RWPE1 (cell line): Measurements from ENCODE around the gene KTN1.

Experiments
- CTCF ChIA-PET: fragments of 350-600 bp; sonication (Branson Sonifier 250); formaldehyde crosslinking; extraction: SDS; loops from one replicate; lab custom pipeline; 2021; lab: Yijun Ruan, JAX
- POLR2A ChIA-PET: fragments of 400-600 bp; formaldehyde crosslinking; extraction: SDS; loops from one replicate; lab custom pipeline; 2020; ENCODE audit warnings: antibody characterized with exemption; ENCODE audit not compliant: low non-redundant PET; lab: Yijun Ruan, JAX
- DNase-seq: peaks from one replicate; pipeline ENCODE4 v3.0.0; 2012; ENCODE audit warnings: low spot score
- H3K27ac ChIP-seq: fragments of 450-650 bp; 2 replicates; pipeline ENCODE4 v1.5.1; 2017
- TF ChIP-seq, protein P1 (sequence below): fragments of 450-650 bp; conservative IDR thresholded peaks from 2 replicates; pipeline ENCODE4 v1.5.1; 2017; ENCODE audit warnings: low read depth, mild to moderate bottlenecking

The KTN1 gene

DNA sequence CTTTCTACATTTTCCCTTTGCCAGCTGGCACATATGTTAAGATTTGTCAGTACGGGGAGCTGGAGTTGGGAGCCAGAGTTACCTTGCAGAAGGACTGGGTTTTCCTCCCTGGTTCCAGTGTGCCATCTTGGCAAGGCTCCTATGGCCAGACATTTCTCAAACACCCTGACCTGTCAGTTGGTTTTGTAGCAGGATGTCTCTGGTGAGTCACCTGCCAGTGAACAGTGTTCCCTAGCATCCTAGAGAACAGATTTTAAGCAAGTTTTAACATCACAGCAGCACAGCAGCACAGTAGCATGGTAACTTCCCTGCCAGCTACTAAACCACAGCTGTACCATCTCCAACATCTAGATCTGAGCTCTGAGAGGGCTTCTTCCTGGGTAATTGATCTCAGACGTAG, 26.2 kb upstream of the KTN1 start:
- peak overlapping the region; percentile 52; the same call in 1 of the 2 replicates for H3K27ac ChIP-seq
- TF ChIP-seq, protein P1, sequence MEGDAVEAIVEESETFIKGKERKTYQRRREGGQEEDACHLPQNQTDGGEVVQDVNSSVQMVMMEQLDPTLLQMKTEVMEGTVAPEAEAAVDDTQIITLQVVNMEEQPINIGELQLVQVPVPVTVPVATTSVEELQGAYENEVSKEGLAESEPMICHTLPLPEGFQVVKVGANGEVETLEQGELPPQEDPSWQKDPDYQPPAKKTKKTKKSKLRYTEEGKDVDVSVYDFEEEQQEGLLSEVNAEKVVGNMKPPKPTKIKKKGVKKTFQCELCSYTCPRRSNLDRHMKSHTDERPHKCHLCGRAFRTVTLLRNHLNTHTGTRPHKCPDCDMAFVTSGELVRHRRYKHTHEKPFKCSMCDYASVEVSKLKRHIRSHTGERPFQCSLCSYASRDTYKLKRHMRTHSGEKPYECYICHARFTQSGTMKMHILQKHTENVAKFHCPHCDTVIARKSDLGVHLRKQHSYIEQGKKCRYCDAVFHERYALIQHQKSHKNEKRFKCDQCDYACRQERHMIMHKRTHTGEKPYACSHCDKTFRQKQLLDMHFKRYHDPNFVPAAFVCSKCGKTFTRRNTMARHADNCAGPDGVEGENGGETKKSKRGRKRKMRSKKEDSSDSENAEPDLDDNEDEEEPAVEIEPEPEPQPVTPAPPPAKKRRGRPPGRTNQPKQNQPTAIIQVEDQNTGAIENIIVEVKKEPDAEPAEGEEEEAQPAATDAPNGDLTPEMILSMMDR: no peak
- ChIA-PET CTCF (interaction anchor here (0.6 kb wide), 1 partner anchor 11 kb away, joined by 3 read pairs; no protein-coding TSS in a partner anchor), POLR2A (no interaction called here)
- DNase-seq: no peak

DNA sequence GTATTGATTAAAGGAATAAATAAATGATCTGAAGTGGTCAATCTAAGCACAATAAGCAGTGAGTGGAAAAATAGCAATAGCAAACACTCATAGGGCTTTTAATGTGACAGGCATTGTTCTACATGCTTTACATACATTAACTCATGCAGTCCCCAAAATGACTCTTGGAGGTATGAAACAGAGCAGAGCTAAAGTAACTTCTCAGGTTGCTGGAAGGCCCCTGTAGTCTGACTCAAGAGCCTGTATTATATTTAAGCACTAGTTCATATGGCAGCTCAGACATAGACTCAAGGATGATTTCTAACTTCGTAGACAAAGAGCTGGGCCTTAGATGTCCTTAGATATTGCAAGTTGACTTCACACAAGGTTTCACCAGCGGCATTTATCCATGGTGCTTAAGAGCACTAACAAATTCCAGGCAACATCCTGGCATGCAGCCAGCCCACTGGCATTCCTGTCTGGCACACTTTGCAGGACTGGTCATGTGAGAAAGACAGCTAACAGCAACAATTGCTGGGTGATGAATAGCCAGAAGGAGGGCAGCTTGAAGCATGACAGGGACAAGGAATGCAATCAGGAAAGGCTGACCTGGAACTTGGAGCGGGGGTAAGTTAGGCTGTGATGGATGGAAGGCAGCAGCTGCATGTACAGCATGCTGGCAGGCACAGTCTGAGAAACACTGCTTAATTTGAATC, 22.9 kb upstream of the KTN1 start:
- DNase-seq: peak; percentile 91
- POLR2A ChIA-PET: no interaction called here
- peak overlapping the region; percentile 78 for H3K27ac ChIP-seq
- TF ChIP-seq, protein P1: no peak
- CTCF ChIA-PET: interaction anchor here (0.7 kb wide), 2 partner anchors 14 to 117 kb away, joined by 3 to 4 read pairs; partner anchors contain the start of gene TBPL2

DNA sequence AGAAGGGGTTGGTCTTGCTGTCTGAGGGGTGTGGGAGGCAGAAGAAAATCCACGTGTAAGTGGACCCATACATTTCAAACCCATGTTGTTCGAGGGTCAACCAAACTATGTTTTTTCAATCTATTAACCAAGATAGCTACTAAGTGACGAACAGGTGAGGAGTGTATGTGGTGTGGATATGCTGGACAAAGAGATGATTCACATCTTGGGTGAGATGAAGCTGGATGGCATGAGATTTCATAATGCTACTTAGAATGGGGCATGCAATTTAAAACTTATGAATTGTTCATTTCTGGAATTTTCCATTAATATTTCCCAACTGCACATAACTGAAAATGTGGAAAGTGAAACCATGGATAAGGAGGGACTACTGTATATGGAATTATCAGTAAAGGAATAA, 17.9 kb upstream of the KTN1 start:
- POLR2A ChIA-PET: no interaction called here
- no peak for DNase-seq
- CTCF ChIA-PET: no interaction called here
- H3K27ac ChIP-seq: no peak overlapping the region
- TF ChIP-seq, protein P1: no peak

DNA sequence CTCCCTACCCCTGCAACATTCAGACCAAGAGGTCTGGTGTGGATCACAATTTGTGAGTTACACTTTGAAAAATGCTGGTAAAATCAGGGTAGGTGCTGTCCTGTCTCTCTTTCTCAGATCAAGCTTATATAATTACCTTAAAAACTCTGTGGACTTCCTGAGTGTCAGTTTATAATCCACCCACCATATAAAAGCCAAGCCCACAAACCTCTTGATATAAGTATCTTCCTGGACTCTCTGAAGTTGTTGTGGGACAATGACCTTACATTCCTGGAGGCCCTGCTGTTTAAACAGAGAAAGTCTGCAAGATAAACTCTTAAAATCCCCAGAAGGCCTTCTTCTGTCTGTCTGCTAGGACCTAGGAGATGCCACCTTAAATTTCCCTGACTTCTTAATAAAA, 11.4 kb upstream of the KTN1 start:
- TF ChIP-seq, protein P1: no peak
- POLR2A ChIA-PET: no interaction called here
- CTCF ChIA-PET: no interaction called here
- no peak for DNase-seq
- no peak overlapping the region for H3K27ac ChIP-seq

DNA sequence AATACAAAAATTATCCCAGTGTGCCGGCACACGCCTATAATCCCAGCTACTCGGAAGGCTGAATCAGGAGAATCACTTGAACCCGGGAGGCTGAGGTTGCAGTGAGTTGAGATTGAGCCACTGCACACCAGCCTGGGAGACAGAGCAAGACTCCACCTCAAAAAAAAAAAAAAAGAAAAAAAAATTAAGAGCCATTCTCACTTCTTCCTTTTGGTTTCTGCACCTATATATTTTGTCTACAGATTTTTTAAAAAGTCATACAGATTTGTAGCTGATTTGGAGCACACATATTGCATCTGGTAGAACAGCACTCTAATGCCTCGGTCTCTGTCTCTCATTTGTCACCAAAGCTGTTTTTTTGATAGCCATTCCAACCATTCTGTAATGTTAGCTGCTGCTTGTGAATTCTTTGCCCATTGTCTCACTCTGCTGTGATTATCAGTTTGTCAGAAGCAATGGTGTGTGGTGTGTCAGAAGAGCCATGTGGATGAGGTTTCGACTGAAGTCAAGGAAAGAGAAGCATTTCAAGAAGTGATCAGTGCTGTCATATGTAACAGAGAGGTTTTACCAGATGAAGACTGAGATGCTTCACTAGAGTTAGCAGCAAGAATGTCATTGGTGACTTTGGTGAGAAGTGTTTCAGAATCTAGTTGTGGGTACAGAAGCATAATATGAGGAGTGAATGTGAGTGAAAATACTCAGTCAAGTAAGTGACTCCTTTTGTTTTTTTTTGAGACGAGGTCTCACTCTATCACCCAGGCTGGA, 8.7 kb upstream of the KTN1 start:
- DNase-seq: no peak
- H3K27ac ChIP-seq: no peak overlapping the region
- TF ChIP-seq, protein P1: no peak
- ChIA-PET CTCF (interaction anchor here (0.7 to 1.2 kb wide), 2 partner anchors 33 to 133 kb away, joined by 3 to 4 read pairs; no protein-coding TSS in a partner anchor), POLR2A (no interaction called here)

DNA sequence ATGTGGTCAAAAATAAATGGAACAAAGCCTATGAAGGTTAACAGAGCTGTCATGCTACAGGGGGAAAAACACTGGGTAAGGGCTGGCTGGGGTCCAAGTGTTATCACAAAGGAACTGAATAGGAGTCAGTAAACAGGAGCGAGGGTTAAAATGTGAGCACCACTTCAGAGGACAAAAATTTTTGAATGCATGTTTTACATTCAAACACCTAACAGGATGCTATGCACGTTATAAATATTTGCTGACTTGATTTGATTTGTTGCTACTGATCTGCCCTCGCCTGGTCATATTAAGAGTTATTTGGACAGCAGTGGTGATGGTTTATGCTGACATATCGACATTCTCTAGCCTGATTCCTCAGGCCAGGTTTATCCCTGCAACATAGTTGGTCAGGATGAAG, 7.4 kb upstream of the KTN1 start:
- TF ChIP-seq, protein P1: no peak
- H3K27ac ChIP-seq: no peak overlapping the region
- DNase-seq: no peak
- POLR2A ChIA-PET: no interaction called here
- CTCF ChIA-PET: interaction anchor here (1.2 kb wide), 1 partner anchor 134 kb away, joined by 3 read pairs; no protein-coding TSS in a partner anchor
